K562 (cell line): Measurements from ENCODE around the gene SHISA7.

Experiments
- EP300 ChIP-seq: IDR thresholded peaks from 2 replicates; pipeline ENCODE4 v1.6.1; 2012; ENCODE audit warnings: low read length, improper control_type of control experiment
- MAX ChIP-seq: sonication (generic); formaldehyde crosslinking; IDR thresholded peaks from 2 replicates; pipeline ENCODE4 v1.9.0; 2022; ENCODE audit warnings: mild to moderate bottlenecking, missing genetic modification reagents
- POLR2A ChIP-seq: fragments of 450-650 bp; conservative IDR thresholded peaks from 2 replicates; pipeline ENCODE4 v1.6.1; 2016
- ZBTB8A ChIP-seq: fragments of 450-650 bp; IDR thresholded peaks from 2 replicates; pipeline ENCODE4 v1.6.1; 2018; ENCODE audit warnings: mild to moderate bottlenecking, moderate library complexity; ENCODE audit not compliant: partially characterized antibody
- TF ChIP-seq, protein P1 (sequence below), 3 experiments: IDR thresholded peaks in 2 of 3; conservative IDR thresholded peaks in 1 of 3; 2 replicates each; pipeline ENCODE4 v1.5.1; 2011 to 2012; ENCODE audit warnings: low read length in 3 of 3, mild to moderate bottlenecking in 3 of 3, control low read depth in 2 of 3, improper control_type of control experiment in 1 of 3, inconsistent platforms in 1 of 3, low read depth in 1 of 3, mixed read lengths in 1 of 3, moderate library complexity in 1 of 3; ENCODE audit not compliant: insufficient read depth in 2 of 3
- TF ChIP-seq, protein P2 (sequence below): fragments of 250-450 bp; sonication (Bioruptor Pico); IDR thresholded peaks from 2 replicates; pipeline ENCODE4 v1.5.0; 2021

- no peak for TF ChIP-seq POLR2A
- no peak for TF ChIP-seq MAX (CRISPR knock-in tag)
- TF ChIP-seq, protein P1, sequence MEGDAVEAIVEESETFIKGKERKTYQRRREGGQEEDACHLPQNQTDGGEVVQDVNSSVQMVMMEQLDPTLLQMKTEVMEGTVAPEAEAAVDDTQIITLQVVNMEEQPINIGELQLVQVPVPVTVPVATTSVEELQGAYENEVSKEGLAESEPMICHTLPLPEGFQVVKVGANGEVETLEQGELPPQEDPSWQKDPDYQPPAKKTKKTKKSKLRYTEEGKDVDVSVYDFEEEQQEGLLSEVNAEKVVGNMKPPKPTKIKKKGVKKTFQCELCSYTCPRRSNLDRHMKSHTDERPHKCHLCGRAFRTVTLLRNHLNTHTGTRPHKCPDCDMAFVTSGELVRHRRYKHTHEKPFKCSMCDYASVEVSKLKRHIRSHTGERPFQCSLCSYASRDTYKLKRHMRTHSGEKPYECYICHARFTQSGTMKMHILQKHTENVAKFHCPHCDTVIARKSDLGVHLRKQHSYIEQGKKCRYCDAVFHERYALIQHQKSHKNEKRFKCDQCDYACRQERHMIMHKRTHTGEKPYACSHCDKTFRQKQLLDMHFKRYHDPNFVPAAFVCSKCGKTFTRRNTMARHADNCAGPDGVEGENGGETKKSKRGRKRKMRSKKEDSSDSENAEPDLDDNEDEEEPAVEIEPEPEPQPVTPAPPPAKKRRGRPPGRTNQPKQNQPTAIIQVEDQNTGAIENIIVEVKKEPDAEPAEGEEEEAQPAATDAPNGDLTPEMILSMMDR (IDR thresholded peaks at IDR 0.05 in 2 of 3, conservative IDR thresholded peaks at IDR 0.05 in 1 of 3; ENCODE audit: insufficient read depth in 2 of 3, low read depth in 1 of 3, low read length in 3 of 3) = peak in 1 of 3 experiments; percentile 34; a peak in 1 of 6 replicates
- TF ChIP-seq, protein P2, sequence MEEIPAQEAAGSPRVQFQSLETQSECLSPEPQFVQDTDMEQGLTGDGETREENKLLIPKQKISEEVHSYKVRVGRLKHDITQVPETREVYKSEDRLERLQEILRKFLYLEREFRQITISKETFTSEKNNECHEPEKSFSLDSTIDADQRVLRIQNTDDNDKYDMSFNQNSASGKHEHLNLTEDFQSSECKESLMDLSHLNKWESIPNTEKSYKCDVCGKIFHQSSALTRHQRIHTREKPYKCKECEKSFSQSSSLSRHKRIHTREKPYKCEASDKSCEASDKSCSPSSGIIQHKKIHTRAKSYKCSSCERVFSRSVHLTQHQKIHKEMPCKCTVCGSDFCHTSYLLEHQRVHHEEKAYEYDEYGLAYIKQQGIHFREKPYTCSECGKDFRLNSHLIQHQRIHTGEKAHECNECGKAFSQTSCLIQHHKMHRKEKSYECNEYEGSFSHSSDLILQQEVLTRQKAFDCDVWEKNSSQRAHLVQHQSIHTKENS (CRISPR knock-in tag) = no peak
- no peak for TF ChIP-seq EP300
- no peak for TF ChIP-seq ZBTB8A
Measured at GRCh38 chr19:55468054-55468393, 24.9 kb upstream of the SHISA7 start.
